Prostate gland (tissue), 2 donors: ENCODE measurements around the gene TMEM50B. TPM values are rescaled to one million over a fixed set of nuclear protein-coding genes. Genes with fewer than 3 reads are reported as not detected.

Experiments used
- DNase-seq: peaks from one replicate; pipeline ENCODE4 v3.0.0-alpha.2; 2019; ENCODE audit warnings: low spot score
- H3K27ac ChIP-seq, 2 donors: fragments of 200-600 bp; sonication (generic); 2 replicates each; pipeline ENCODE4 v1.5.1; 2017 to 2019
- H3K27me3 ChIP-seq: fragments of 200-600 bp; sonication (generic); replicated peaks from 2 replicates; pipeline ENCODE4 v1.5.1; 2019; ENCODE audit not compliant: insufficient read depth
- H3K36me3 ChIP-seq, 2 donors: fragments of 200-600 bp; sonication (generic); 1 replicate in 1 of 2; 2 replicates in 1 of 2; pipeline versions ENCODE4 v1.5.1 to v1.8.1; 2017 to 2019
- H3K4me1 ChIP-seq: fragments of 200-600 bp; sonication (generic); replicated peaks from 2 replicates; pipeline ENCODE4 v1.5.1; 2019
- H3K4me3 ChIP-seq, 2 donors: fragments of 200-600 bp; sonication (generic); 2 replicates each; pipeline ENCODE4 v1.5.1; 2017 to 2019
- H3K9me3 ChIP-seq: fragments of 200-600 bp; sonication (generic); 2 replicates; pipeline ENCODE4 v1.5.1; 2017
- POLR2A ChIP-seq: fragments of 450-650 bp; IDR thresholded peaks from one replicate; pipeline ENCODE4 v1.6.1; 2016; ENCODE audit warnings: antibody characterized with exemption, mild to moderate bottlenecking
- POLR2AphosphoS5 ChIP-seq: sonication (generic); formaldehyde crosslinking; IDR thresholded peaks from one replicate; pipeline ENCODE4 v1.6.1; 2017; ENCODE audit warnings: antibody characterized with exemption
- WGBS: methylation state at CpG from one replicate; pipeline ENCODE4 v1.1.5; 2018; 5-methylcytosine and 5-hydroxymethylcytosine counted together
- intact Hi-C: fragments of 100-400 bp; cut with DNase I; formaldehyde crosslinking; loops from one replicate; pipeline ENCODE4 v1.14.2; 2022
- total RNA-seq, 2 donors: library from RNA; depleted of rRNA; stranded (reverse); fragments of >200 nt; gene quantifications; one replicate each; pipeline ENCODE4 v1.1.0, GENCODE V29; 2016
- TF ChIP-seq, protein P1 (sequence below), 4 experiments: fragments of 200-600 bp in 2 of 4; fragments of 450-650 bp in 2 of 4; sonication (generic) in 2 of 4; IDR thresholded peaks; 1 replicate in 3 of 4; 2 replicates in 1 of 4; pipeline ENCODE4 v1.5.1; 2016 to 2019; ENCODE audit warnings: antibody characterized with exemption in 4 of 4, mild to moderate bottlenecking in 2 of 4, moderate library complexity in 2 of 4

Gene TMEM50B
- total RNA-seq, 2 donors from 2014 or later = 65.9 to 67.4 TPM

DNA sequence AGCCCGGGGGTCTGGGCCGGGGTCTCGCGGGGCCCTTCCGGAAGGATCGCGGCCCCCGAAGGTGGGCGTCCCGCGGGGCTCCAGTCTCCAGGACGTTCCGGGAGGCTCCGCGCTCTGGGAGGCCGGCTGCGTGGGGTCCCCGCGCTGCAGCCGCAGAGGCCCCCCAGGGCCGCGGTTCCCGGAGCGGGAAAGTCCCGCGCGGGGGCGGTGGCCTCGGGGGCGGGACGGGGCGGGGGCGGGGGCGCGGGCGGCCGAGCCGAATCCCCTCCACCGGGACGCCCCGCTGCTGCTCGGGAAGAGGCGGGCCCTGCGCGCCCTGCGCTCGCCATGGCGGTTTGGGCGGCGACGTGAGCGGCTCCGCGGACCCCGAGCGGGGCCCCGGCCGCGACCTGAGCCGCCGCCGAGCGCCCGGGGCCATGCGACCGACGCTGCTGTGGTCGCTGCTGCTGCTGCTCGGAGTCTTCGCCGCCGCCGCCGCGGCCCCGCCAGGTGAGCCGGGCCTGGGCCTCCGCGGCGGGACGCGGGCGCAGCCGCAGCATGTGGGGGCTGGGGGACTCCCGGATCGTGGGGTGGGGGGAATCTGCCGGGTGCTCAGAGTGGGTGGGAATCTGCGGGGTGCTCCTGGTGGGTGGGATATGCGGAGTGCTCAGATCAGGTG, 76.5 kb downstream of the TMEM50B start, which contains the start of gene IFNGR2:
TSS of gene IFNGR2 (plus strand) at position 286 of the 658 bp plus-strand sequence. CDS start at position 417, 131 bp downstream.
- Histone ChIP-seq H3K27me3 (no peaks in the 10 kb centered on the region), H3K4me1 (no peaks in the 10 kb centered on the region), H3K9me3 (no peaks in the 10 kb centered on the region), H3K36me3 (no peaks in the 10 kb centered on the region), H3K4me3 (peak within 1 kb of the TSS; percentile 70 to 77), H3K27ac (peak within 1 kb of the TSS; percentile 92 to 95)
- intact Hi-C loops = no loop called here
- TF ChIP-seq POLR2AphosphoS5 = no peak
- TF ChIP-seq POLR2A = peak; percentile 33
- DNase-seq = no peak
- under 1% methylated on average over 59 of the region's 89 CpGs for WGBS

DNA sequence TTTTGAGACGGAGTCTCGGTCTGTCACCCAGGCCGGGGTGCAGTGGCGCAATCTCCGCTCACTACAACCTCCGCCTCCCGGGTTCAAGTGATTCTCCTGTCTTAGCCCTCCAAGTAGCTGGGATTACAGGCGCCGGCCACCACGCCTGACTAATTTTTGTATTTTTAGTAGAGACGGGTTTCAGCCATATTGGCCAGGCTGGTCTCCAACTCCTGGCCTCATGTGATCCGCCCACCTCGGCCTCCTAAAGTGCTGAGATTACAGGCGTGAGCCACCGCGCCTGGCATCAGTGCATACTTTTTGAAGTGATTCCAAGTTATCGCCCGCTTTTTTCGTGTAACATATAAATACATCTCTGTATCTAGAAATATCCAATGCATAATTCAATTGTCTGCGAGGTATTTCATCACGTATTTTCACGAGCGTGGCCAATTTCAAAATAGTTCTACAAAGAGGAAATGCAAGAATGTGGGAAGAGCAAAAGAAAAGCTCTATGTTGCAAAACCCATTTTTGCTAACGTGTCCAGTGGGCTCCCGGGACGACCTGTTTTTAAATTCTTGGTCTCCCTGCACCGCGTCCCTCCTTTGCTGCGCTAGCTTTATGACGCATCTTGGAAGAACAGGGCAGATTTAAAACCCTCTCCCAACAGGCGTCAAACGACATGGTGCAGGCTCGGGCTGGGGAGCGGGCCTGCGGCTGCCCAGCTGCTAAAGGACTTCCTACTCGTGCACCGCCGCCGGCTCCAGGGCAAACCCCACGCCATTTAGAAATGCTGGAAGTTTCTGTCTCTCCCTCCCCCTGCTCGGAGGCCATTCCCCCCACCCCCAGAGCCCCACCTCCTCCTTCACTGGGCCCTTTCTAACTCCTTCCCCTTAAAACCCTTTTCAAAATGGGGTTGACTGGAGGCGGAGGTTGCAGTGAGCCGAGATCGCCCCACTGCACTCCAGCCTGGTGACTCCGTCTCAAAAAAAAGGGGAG, 77.5 kb downstream of the TMEM50B start:
- H3K4me1 ChIP-seq = no peaks in the 10 kb centered on the region
- H3K4me3 ChIP-seq = peak overlapping the region; percentile 70 to 77
- no peaks in the 10 kb centered on the region for H3K36me3 ChIP-seq
- intact Hi-C loops = no loop called here
- 44% methylated on average over 43 of the region's 45 CpGs for WGBS
- no peaks in the 10 kb centered on the region for H3K9me3 ChIP-seq
- peak; percentile 46 for DNase-seq
- TF ChIP-seq, protein P1, sequence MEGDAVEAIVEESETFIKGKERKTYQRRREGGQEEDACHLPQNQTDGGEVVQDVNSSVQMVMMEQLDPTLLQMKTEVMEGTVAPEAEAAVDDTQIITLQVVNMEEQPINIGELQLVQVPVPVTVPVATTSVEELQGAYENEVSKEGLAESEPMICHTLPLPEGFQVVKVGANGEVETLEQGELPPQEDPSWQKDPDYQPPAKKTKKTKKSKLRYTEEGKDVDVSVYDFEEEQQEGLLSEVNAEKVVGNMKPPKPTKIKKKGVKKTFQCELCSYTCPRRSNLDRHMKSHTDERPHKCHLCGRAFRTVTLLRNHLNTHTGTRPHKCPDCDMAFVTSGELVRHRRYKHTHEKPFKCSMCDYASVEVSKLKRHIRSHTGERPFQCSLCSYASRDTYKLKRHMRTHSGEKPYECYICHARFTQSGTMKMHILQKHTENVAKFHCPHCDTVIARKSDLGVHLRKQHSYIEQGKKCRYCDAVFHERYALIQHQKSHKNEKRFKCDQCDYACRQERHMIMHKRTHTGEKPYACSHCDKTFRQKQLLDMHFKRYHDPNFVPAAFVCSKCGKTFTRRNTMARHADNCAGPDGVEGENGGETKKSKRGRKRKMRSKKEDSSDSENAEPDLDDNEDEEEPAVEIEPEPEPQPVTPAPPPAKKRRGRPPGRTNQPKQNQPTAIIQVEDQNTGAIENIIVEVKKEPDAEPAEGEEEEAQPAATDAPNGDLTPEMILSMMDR (IDR thresholded peaks at IDR 0.05) = no peak
- peak; percentile 41 for TF ChIP-seq POLR2AphosphoS5
- peak overlapping the region; percentile 92 to 95 for H3K27ac ChIP-seq
- no peaks in the 10 kb centered on the region for H3K27me3 ChIP-seq

DNA sequence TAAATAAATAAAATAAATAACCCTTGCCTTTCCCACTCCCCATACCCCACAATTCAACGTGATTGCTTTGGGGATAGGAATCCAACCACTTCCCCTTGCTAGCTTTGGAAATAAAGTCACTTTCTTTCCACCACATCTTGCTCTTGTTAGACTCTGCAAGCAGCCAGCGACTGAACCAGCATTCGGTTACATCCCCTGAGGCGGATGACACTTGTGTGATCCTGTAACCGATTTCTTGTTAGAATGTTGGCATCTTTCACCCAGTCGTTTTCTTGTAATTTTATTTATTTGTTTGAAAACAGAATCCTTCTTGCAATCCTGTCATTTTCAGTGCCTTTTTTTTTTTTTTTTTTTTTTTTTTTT, 78.2 kb downstream of the TMEM50B start:
- no peak overlapping the region for H3K27ac ChIP-seq
- intact Hi-C loops = no loop called here

More for the DNA sequence above, 78.2 kb downstream of the TMEM50B start:
- 75% methylated on average over 6 of the region's 6 CpGs for WGBS
- Histone ChIP-seq H3K9me3 (no peaks in the 10 kb centered on the region), H3K27me3 (no peaks in the 10 kb centered on the region), H3K36me3 (no peaks in the 10 kb centered on the region), H3K4me1 (no peaks in the 10 kb centered on the region), H3K4me3 (no peak overlapping the region)
- TF ChIP-seq, protein P1 (IDR thresholded peaks at IDR 0.05) = no peak
- no peak for TF ChIP-seq POLR2A
- DNase-seq = no peak

Other genes starting within 250 kb of the TMEM50B start
- gene IL10RB, start 213.6 kb downstream of the TMEM50B start, total RNA-seq = 10 to 100 TPM; 29.3 to 30.8 TPM
- gene IFNAR1, start 155.0 kb downstream of the TMEM50B start, total RNA-seq = 10 to 100 TPM; 29.8 to 34.4 TPM
- 100 to 1,000 TPM in 1 of 2 donors, 10 to 100 TPM in 1; 88.1 to 122 TPM for gene IFNGR2, start 76.6 kb downstream of the TMEM50B start, total RNA-seq
- gene DNAJC28, start 11.7 kb upstream of the TMEM50B start, total RNA-seq = 1 to 10 TPM; 2.3 to 4.4 TPM
- gene GART, start 62.1 kb upstream of the TMEM50B start, total RNA-seq = 10 to 100 TPM; 55.9 to 65.3 TPM
- gene SON, start 63.1 kb upstream of the TMEM50B start, total RNA-seq = 100 to 1,000 TPM; 213 to 222 TPM
- 10 to 100 TPM; 11.6 to 16.8 TPM for gene DONSON, start 108.7 kb upstream of the TMEM50B start, total RNA-seq
- gene CRYZL1, start 161.8 kb upstream of the TMEM50B start, total RNA-seq = 10 to 100 TPM; 22.3 to 28.9 TPM
- 10 to 100 TPM; 14.8 to 44.9 TPM for gene ITSN1, start 162.5 kb upstream of the TMEM50B start, total RNA-seq